GM18873 (cell line): Measurements from ENCODE around the gene NCOA7.
"Not testable (repeated sequence)": the region's sequence is repeated elsewhere in the genome, so short reads cannot be mapped to it uniquely, and the experiment has no call there.

Source experiments
- ATAC-seq: cut with Tn5 transposase; IDR thresholded peaks from one replicate; pipeline ENCODE4 v1.9.1; 2021; ENCODE audit warnings: mild to moderate bottlenecking, moderate library complexity, moderate number of reproducible peaks; ENCODE audit not compliant: unreplicated experiment, low FRiP score

NCOA7 gene

GRCh38 chr6:125791151-125791819, 525 bp downstream of the NCOA7 start:
- ATAC-seq = peak; percentile 40

- no peak for ATAC-seq
These were observed 1.0 kb downstream of the NCOA7 start for GRCh38 chr6:125791820-125792165.

- ATAC-seq = no peak
These were observed 1.4 kb downstream of the NCOA7 start for GRCh38 chr6:125792172-125792571.

DNA sequence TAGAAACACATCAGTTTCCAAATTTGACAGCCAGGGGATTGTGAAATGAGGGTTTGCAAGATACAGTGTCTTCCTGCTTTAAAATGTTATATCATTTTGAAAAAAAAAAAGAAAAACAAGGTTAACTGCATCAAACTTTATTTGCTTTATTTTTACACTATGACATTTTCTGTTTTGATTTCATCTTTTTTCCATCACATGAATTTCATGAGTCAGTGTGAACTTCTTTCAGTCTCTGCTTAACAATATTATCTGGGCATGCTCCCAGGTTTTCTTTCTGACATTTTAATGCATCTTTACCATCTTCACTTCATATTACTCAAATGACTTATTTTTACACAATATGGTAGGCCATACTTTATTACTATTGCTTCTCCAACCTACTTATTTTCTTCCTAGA, 1.9 kb downstream of the NCOA7 start:
- no peak for ATAC-seq

GRCh38 chr6:125793280-125793679, 2.5 kb downstream of the NCOA7 start:
- ATAC-seq = no peak

DNA sequence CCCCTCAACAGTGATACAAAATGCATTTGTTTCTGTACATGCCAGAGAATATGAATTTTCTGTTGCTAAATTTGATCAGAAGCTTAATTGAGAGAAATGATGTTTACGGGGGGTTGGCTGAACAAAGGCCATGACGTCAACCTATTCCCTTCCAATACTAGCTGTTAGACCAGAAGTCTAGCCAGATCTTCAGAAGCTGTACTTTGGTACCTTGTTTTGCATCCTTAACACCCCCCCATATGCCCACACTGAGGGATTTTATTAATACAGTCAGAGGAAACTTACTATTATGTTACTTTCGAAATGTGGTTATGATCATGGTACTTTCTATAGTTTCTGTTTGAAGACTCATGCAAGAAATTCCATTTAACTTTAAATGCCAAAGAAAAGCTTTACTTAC, 3.1 kb downstream of the NCOA7 start:
- ATAC-seq = no peak

- ATAC-seq = no peak
These were observed 3.8 kb downstream of the NCOA7 start for GRCh38 chr6:125794342-125795137.

GRCh38 chr6:125795301-125795700, 4.5 kb downstream of the NCOA7 start:
- ATAC-seq = no peak

DNA sequence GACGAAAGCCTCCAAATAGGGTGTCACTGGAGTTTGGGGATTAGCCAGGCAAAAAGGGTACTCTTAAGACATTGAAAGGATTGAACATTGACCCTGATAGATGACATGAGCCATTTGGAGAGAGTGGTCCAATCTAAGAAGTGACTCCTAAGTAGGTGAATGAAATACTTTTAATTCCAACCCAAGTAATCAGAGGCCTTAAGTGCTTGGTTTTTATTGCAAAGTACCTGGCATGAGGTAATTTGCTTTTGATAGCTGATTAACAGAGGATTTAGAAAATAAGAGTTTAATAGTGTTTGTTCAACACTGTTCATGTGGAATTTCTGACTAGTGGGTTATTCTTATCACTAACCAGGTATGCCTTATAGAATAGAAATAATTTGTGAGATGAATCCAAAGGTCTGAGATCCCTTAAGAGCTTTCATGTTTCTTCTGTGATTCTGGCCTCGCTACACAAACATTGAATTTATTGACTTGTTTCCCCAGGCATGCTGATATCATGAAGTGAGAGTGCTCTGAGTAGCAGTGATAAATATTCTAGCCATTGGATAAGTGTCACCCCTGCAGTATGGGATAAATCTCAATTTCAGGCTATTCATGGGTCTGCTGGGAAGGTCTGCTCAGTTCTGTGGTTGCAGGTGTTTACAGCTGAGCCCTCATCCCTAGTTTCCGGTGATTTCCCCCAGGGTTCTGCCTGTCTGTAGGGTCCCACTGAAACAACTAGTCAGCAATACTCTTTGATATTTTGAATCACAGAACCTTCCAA, 6.5 kb downstream of the NCOA7 start:
- no peak for ATAC-seq

DNA sequence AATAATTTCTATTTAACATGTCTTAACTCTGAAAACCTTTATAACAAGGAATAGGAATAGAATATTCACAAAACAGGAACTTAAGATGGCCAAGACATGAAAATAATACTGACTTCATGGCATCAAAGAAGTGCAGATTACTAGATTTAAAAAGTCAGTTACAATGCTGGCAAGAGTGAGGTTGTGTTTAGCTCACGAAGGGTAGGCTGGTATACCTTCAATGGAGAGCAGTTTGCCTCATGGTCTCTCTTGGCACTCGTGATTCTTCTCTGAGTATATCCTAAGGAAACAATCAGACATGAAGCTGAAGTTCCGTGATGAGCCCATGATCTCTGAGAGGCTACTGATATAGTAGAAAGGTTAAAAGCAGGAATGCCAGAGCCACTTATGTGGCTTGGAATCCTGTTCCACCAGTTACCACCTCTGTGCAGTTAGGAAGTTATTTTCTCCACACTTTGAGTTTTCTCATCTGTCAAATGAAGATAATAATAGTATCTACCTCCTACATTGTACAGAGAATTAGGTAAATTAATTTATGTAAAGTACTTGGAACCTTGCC, 7.2 kb downstream of the NCOA7 start:
- ATAC-seq = no peak

DNA sequence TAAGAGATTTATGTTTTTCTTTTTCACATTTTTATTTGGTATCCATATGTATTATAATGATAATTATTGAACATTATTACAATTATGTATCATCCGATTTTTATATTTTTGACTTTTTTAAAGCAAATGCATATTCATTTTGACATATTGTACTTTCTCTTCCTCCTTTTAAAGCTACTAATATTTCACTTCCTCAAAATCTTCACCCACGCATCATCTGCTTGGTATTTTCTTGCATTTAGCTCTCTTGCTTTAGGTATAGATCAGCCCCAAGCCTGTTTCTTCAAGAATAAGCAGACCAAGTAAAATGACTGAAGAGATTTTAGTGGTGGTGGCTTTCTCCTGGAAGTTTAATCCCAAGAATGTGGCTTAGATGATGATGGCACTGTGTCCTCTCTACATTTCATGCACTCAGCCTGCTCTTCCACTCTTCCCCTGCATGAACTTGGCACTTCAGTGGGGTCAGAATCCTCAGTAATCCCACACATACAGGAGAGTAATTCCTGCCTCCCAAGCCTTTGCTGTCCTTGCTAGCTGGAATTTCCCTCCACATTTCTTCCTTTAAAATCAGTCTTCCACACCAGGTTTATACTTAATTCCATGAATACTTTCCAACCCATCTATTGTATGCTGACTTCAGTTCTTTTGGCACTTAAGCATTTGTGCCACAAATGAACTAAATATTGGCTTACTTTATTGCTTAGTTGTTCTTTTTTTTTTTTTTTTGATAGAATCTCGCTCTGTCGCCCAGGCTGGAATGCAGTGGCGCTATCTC, 8.2 kb downstream of the NCOA7 start:
- peak; percentile 92 for ATAC-seq

- ATAC-seq = no peak
These were observed 11.6 kb downstream of the NCOA7 start for GRCh38 chr6:125802383-125802782.

- ATAC-seq = no peak
These were observed 12.2 kb downstream of the NCOA7 start for GRCh38 chr6:125802943-125803377.

- ATAC-seq = peak; percentile 48
These were observed 13.5 kb downstream of the NCOA7 start for GRCh38 chr6:125804264-125804663.

GRCh38 chr6:125804866-125805425, 14.2 kb downstream of the NCOA7 start:
- ATAC-seq = not testable (repeated sequence)

DNA sequence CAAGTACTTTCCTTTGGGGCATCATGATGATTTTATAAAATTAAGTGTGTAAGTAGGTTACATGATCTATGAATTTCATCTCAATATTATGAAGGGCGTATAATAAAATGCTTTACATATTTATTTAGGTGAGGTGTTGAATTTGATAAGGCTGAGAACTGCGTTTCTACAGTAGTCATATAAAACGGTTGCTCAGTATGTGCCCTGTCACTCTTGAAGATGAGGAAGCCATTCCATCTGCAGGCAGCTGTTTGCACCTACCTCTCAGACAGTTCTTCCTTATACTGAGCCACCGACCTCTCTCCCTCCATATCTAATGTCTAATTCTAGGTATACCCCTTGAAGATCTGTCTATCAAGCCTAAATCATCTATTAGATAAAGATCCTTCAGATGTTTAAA, 16.1 kb downstream of the NCOA7 start:
- no peak for ATAC-seq

GRCh38 chr6:125807293-125807692, 16.5 kb downstream of the NCOA7 start:
- ATAC-seq = peak; percentile 51

DNA sequence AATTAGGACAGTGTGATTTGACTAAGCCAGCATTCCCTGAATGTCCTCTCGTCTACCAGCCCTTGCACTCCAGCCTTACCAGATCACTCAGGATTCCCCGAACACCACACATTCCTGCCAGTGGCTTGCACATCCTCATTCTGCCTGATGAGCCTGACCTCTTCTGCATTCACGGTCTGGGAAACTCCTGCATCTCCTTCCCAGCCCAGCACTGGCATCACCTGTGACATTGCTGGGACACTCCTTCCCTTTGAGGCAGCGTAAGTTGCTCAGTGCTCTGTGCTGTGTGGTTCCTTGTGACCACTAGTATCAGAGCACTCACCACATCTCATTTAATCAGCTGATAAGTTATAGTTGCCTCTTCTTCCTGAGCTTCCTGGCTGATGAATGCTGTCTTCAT, 17.3 kb downstream of the NCOA7 start:
- ATAC-seq = no peak

GRCh38 chr6:125808591-125808990, 17.8 kb downstream of the NCOA7 start:
- ATAC-seq = no peak

DNA sequence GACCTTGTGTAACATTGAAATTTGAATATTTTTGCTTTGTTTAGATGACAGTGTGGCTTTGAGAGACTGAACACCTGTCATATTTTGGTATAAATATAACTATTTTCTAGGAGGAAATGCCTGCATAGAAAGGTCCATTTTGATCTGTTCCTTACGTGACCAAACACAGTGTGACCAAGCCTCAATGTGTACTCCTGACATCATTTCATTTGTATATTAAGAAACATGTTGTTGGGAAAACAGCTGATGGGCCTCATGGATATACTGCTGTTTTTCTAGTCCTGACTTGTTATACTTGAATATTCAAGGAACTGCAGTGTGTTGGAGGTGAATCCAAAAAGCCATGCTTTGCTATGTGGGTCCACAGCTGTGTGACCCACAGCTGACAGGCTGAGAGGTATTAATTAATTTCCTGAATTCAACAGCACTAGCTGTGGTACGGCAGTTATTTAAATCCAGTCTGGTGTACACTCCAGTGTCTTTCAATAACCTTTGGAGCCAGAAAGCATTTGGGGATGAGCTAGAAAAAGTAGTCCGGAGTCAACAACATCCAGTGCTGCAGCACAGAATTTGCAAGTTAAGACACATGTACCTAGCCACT, 18.9 kb downstream of the NCOA7 start:
- no peak for ATAC-seq
